ENCODE data around the gene RHOF. TPM values are rescaled to one million over a fixed set of nuclear protein-coding genes. Genes with fewer than 3 reads are reported as not detected.

The RHOF gene
- total and polyA plus RNA-seq, 4 donors: 15.1 to 34.7 (median 24.8) TPM

DNA sequence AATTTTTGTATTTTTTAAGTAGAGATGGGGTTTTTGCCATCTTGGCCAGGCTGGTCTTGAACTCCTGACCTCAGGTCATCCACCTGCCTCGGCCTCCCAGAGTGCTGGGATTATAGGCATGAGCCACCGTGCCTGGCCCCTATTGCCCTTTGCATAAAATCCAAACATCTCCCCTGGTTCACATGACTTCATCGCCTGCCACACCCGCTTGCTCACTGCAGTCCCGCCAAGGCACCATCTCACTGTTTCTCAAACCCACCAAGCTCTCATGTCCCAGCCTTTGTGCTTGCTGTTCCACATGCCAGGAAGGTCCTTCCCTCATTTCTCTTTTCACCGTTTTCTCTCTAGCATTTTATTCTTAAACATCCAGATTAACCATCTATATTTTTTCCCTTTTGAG is 9.7 kb downstream of the RHOF start:
- Histone ChIP-seq H3K4me3 (no peak overlapping the region), H3K27ac (ENCODE audit: low read depth in 1 of 2, low read length in 1 of 2) (no peak overlapping the region), H3K4me1 (ENCODE audit: control insufficient read depth in 5 of 5, insufficient read depth in 5 of 5, low read length in 5 of 5) (peaks cover 0 to 9% (median 6%) of the 10 kb centered on the region in 5 donors), H3K9ac (ENCODE audit: insufficient read depth in 1 of 2, low read length in 2 of 2) (no peak overlapping the region), H3K27me3 (ENCODE audit: control insufficient read depth in 3 of 3, insufficient read depth in 3 of 3, low read length in 2 of 3) (no peaks in the 10 kb centered on the region), H3K36me3 (ENCODE audit: control insufficient read depth in 4 of 4, insufficient read depth in 4 of 4, low read length in 4 of 4) (peaks cover 0 to 11% (median 0%) of the 10 kb centered on the region in 4 donors), H3K9me3 (ENCODE audit: control insufficient read depth in 4 of 4, insufficient read depth in 3 of 4, low read length in 3 of 4) (no peaks in the 10 kb centered on the region)
- ATAC-seq (ENCODE audit: insufficient read depth, low FRiP score): no peak
- TF ChIP-seq, protein P1, sequence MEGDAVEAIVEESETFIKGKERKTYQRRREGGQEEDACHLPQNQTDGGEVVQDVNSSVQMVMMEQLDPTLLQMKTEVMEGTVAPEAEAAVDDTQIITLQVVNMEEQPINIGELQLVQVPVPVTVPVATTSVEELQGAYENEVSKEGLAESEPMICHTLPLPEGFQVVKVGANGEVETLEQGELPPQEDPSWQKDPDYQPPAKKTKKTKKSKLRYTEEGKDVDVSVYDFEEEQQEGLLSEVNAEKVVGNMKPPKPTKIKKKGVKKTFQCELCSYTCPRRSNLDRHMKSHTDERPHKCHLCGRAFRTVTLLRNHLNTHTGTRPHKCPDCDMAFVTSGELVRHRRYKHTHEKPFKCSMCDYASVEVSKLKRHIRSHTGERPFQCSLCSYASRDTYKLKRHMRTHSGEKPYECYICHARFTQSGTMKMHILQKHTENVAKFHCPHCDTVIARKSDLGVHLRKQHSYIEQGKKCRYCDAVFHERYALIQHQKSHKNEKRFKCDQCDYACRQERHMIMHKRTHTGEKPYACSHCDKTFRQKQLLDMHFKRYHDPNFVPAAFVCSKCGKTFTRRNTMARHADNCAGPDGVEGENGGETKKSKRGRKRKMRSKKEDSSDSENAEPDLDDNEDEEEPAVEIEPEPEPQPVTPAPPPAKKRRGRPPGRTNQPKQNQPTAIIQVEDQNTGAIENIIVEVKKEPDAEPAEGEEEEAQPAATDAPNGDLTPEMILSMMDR (IDR thresholded peaks at IDR 0.05; ENCODE audit: control extremely low read depth, extremely low read depth): no peak
- no peak for DNase-seq
- WGBS, 2 donors: 74 to 90% methylated on average over 6 of the region's 6 CpGs

- Histone ChIP-seq H3K27ac (ENCODE audit: low read depth in 1 of 2, low read length in 1 of 2) (peak overlapping the region; percentile 26 to 70), H3K9me3 (ENCODE audit: control insufficient read depth in 4 of 4, insufficient read depth in 3 of 4, low read length in 3 of 4) (no peaks in the 10 kb centered on the region), H3K27me3 (ENCODE audit: control insufficient read depth in 3 of 3, insufficient read depth in 3 of 3, low read length in 2 of 3) (no peaks in the 10 kb centered on the region), H3K4me3 (no peak overlapping the region), H3K36me3 (ENCODE audit: control insufficient read depth in 4 of 4, insufficient read depth in 4 of 4, low read length in 4 of 4) (peaks cover 0 to 12% (median 0%) of the 10 kb centered on the region in 4 donors), H3K4me1 (ENCODE audit: control insufficient read depth in 5 of 5, insufficient read depth in 5 of 5, low read length in 5 of 5) (peaks cover 0 to 9% (median 6%) of the 10 kb centered on the region in 5 donors), H3K9ac (ENCODE audit: insufficient read depth in 1 of 2, low read length in 2 of 2) (no peak overlapping the region)
- ATAC-seq (ENCODE audit: insufficient read depth, low FRiP score): no peak
- DNase-seq: no peak
- WGBS, 2 donors: 34 to 42% methylated on average over 14 of the region's 14 CpGs
- TF ChIP-seq, protein P1 (IDR thresholded peaks at IDR 0.05; ENCODE audit: control extremely low read depth, extremely low read depth): no peak
Measured at GRCh38 chr12:121781998-121782979, 11.2 kb downstream of the RHOF start.

- Histone ChIP-seq H3K27ac (ENCODE audit: low read depth in 1 of 2, low read length in 1 of 2) (peak overlapping the region in 1 of 2 donors; percentile 13), H3K4me3 (no peak overlapping the region), H3K27me3 (ENCODE audit: control insufficient read depth in 3 of 3, insufficient read depth in 3 of 3, low read length in 2 of 3) (no peaks in the 10 kb centered on the region), H3K9me3 (ENCODE audit: control insufficient read depth in 4 of 4, insufficient read depth in 3 of 4, low read length in 3 of 4) (no peaks in the 10 kb centered on the region), H3K4me1 (ENCODE audit: control insufficient read depth in 5 of 5, insufficient read depth in 5 of 5, low read length in 5 of 5) (peaks cover 0 to 9% (median 6%) of the 10 kb centered on the region in 5 donors), H3K36me3 (ENCODE audit: control insufficient read depth in 4 of 4, insufficient read depth in 4 of 4, low read length in 4 of 4) (peaks cover 0 to 12% (median 0%) of the 10 kb centered on the region in 4 donors), H3K9ac (ENCODE audit: insufficient read depth in 1 of 2, low read length in 2 of 2) (no peak overlapping the region)
- ATAC-seq (ENCODE audit: insufficient read depth, low FRiP score): no peak
- TF ChIP-seq, protein P1 (IDR thresholded peaks at IDR 0.05; ENCODE audit: control extremely low read depth, extremely low read depth): no peak
- no peak for DNase-seq
- WGBS, 2 donors: 50 to 60% methylated on average over 12 of the region's 12 CpGs
Measured at GRCh38 chr12:121781484-121781997, 11.9 kb downstream of the RHOF start.
